Effector memory CD8-positive, alpha-beta T cell (primary cell): ENCODE measurements around the gene MAPK4.
"Not testable (repeated sequence)": the region's sequence is repeated elsewhere in the genome, so short reads cannot be mapped to it uniquely, and the experiment has no call there.

ENCODE experiments used
- ATAC-seq: fragments of 150-1000 bp; cut with Tn5 transposase; replicated peaks from 2 replicates; pipeline ENCODE4 v1.10.0; 2021; ENCODE audit warnings: mild to moderate bottlenecking, moderate library complexity
- DNase-seq, 3 experiments: peaks; one replicate each; pipeline ENCODE4 v3.0.0; 2021
- H3K27ac Mint-ChIP-seq, 2 donors: one replicate each; pipeline ENCODE4 v1.8.0; 2022; ENCODE audit warnings: mild to moderate bottlenecking in 2 of 2, mixed read lengths in 2 of 2, moderate library complexity in 2 of 2
- H3K27me3 Mint-ChIP-seq, 2 donors: one replicate each; pipeline ENCODE4 v1.8.0; 2022; ENCODE audit warnings: mixed read lengths in 2 of 2
- H3K36me3 Mint-ChIP-seq: one replicate; pipeline ENCODE4 v1.8.0; 2022; ENCODE audit warnings: mild to moderate bottlenecking, moderate library complexity, mixed read lengths; ENCODE audit not compliant: insufficient read depth
- H3K4me1 Mint-ChIP-seq, 2 donors: one replicate each; pipeline ENCODE4 v1.8.0; 2022; ENCODE audit warnings: low read depth in 2 of 2, mixed read lengths in 2 of 2
- H3K4me3 Mint-ChIP-seq, 2 donors: one replicate each; pipeline ENCODE4 v1.8.0; 2022; ENCODE audit warnings: mild to moderate bottlenecking in 2 of 2, mixed read lengths in 2 of 2, moderate library complexity in 2 of 2
- H3K9me3 Mint-ChIP-seq, 2 donors: one replicate each; pipeline ENCODE4 v1.8.0; 2022; ENCODE audit warnings: mixed read lengths in 2 of 2

The MAPK4 gene

DNA sequence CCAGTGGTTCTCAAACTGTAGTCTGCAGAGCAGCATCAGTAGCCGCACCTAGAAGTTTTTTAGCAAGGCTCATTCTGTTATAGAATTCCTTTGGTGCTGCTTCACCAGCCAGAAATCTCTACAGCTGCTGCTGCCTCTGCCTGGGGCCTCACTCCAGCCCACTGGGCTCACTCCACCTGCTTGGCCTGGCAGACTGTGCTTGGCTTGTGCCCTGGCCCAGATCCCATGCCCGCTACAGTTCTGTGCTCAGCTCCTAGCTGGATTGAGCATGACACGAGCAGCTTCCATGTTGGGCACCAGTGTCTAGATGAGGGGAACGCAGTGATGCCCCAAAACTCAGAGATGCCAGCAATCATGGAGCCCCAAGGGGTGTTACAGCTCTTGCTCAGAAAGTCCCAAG lies 22.6 kb downstream of the MAPK4 start:
- H3K36me3 Mint-ChIP-seq, result no peaks in the 10 kb centered on the region
- no peak overlapping the region for H3K27ac Mint-ChIP-seq
- no peaks in the 10 kb centered on the region for H3K4me1 Mint-ChIP-seq
- ATAC-seq (no peak), DNase-seq (no peak)
- no peak overlapping the region for H3K4me3 Mint-ChIP-seq
- peaks cover 0 to 2% of the 10 kb centered on the region in 2 donors for H3K9me3 Mint-ChIP-seq
- peaks cover 15 to 42% of the 10 kb centered on the region in 2 donors for H3K27me3 Mint-ChIP-seq

DNA sequence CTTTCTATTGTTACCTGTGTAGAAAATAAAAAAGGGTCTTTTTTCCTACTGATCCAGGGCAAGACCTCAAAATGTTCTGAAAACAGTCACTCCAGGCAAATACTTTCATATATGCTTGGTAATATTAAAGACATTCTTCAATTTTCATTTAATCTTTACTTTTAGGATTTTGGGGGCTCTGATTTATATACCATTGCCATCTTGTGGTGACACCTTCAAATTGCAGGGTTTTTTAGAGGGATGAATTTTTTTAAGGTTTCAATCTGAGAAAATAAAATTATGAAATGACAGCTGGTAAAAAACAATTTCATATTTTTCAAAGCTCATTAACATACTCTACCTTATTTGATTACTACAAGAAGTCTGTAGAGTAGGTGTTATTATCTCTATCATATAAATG lies 26.8 kb downstream of the MAPK4 start:
- Mint-ChIP-seq H3K27me3 (peaks cover 9 to 15% of the 10 kb centered on the region in 2 donors), H3K36me3 (no peaks in the 10 kb centered on the region), H3K27ac (no peak overlapping the region), H3K4me3 (no peak overlapping the region), H3K4me1 (no peaks in the 10 kb centered on the region), H3K9me3 (no peaks in the 10 kb centered on the region)
- no peak for ATAC-seq
- DNase-seq, result no peak

DNA sequence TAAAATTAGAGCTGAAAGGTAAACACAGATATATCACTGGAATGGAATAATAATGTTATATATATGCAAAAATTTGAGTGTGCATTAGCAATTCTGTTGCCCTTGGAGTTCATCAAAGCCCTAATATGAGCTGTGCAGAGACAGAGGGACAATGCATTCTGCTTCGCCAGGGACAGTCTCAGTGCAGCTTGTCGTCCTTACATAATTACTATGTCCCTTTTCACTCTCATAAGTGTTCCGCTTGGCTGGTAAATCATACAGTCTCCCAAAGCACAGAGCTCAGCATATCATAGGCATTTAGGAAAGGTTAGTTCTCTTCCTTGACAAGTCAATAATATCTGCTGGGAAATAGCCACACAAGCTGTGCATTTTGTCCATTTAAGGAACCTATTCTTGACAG lies 30.7 kb downstream of the MAPK4 start:
- no peak for DNase-seq
- Mint-ChIP-seq H3K4me3 (no peak overlapping the region), H3K36me3 (no peaks in the 10 kb centered on the region), H3K27me3 (peaks cover 3 to 17% of the 10 kb centered on the region in 2 donors), H3K4me1 (no peaks in the 10 kb centered on the region), H3K9me3 (peaks cover 0 to 1% of the 10 kb centered on the region in 2 donors), H3K27ac (no peak overlapping the region)
- no peak for ATAC-seq

DNA sequence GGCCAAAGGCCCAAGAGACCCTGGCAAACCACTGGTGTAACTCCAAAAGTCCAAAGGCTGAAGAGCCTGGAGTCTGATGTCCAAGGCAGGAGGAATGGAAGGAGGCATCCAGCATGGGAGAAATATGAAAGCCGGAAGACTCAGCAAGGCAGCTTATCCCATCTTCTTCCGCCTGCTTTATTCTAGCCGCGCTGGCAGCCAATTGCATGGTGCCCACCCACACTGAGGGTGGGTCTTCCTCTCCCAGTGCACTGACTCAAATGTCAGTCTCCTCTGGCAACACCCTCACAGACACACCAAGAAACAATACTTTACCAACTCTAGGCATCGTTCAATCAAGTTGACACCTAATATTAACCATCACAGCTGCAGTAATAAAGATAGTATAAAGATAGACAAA lies 34.1 kb downstream of the MAPK4 start:
- no peak overlapping the region for H3K4me3 Mint-ChIP-seq
- peaks cover 0 to 1% of the 10 kb centered on the region in 2 donors for H3K9me3 Mint-ChIP-seq
- H3K27me3 Mint-ChIP-seq, result peaks cover 7 to 24% of the 10 kb centered on the region in 2 donors
- DNase-seq, result no peak
- no peak for ATAC-seq
- H3K36me3 Mint-ChIP-seq, result no peaks in the 10 kb centered on the region
- no peaks in the 10 kb centered on the region for H3K4me1 Mint-ChIP-seq
- no peak overlapping the region for H3K27ac Mint-ChIP-seq

DNA sequence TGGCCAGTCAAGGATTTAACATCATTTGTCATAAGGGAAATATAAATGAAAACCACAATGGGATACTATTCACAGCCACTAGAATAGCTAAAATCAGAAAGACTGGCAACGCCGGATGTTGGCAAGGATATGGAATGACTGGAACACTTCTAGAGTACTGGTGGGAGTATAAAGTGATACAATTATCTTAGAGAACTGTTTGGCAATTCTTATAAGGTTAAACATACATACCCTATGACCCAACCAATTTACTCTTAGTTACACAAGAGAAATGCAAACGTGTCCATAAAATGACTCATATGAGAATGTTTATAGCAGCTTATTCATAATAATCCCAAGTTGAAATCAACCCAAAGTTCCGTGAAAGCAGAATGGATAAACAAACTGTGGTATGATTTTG lies 35.1 kb downstream of the MAPK4 start:
- H3K4me1 Mint-ChIP-seq, result no peaks in the 10 kb centered on the region

DNA sequence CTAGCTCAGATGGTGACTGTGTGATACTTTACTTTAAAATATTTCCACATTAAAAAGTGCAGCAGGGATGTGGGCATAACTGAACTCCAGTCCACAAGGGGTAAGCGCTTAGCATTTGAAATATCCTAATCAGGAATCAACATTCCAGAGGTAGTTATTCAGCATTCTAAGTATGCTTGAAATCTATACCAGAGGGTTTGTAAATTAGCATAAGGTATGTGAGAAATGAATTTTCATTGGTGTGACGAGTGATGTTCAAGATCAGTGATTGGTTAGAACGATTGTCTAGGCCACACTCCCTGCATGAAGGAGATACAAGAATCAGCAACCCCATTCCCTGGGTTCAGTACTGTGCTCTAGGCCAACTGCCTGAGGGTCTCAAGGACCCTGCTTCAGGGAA lies 42.6 kb downstream of the MAPK4 start:
- peaks cover 0 to 6% of the 10 kb centered on the region in 2 donors for H3K9me3 Mint-ChIP-seq
- no peak overlapping the region for H3K4me3 Mint-ChIP-seq
- no peaks in the 10 kb centered on the region for H3K36me3 Mint-ChIP-seq
- H3K27ac Mint-ChIP-seq, result no peak overlapping the region
- H3K4me1 Mint-ChIP-seq, result no peaks in the 10 kb centered on the region
- DNase-seq, result no peak
- no peak for ATAC-seq
- H3K27me3 Mint-ChIP-seq, result peaks cover 18 to 49% of the 10 kb centered on the region in 2 donors

More for the DNA sequence above, 35.1 kb downstream of the MAPK4 start:
- DNase-seq (no peak), ATAC-seq (no peak)
- Mint-ChIP-seq H3K27ac (no peak overlapping the region), H3K36me3 (no peaks in the 10 kb centered on the region), H3K4me3 (no peak overlapping the region), H3K9me3 (peaks cover 0 to 1% of the 10 kb centered on the region in 2 donors), H3K27me3 (peaks cover 7 to 25% of the 10 kb centered on the region in 2 donors)

DNA sequence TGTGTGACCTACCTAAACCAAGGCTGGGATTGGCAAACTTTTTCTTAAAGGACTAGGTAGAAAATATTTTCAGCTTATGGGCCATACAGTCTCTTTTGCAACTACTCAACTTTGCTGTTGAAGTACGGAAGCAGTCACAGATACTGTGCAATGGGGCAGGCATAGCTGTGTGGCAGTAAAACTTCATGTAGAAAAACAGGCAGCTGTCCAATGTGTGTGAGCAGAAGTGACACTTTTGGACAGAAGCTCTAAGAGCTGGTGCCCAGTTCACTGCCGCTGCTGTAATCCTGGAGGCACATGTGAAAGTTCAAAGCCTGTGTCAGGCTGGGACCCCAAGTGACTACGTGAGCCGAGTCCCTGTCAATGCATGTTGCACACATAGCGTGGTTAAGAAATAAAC lies 46.7 kb downstream of the MAPK4 start:
- H3K4me3 Mint-ChIP-seq, result no peak overlapping the region
- H3K4me1 Mint-ChIP-seq, result no peaks in the 10 kb centered on the region
- peaks cover 0 to 6% of the 10 kb centered on the region in 2 donors for H3K9me3 Mint-ChIP-seq
- ATAC-seq (no peak), DNase-seq (no peak)
- no peak overlapping the region for H3K27ac Mint-ChIP-seq
- peaks cover 15 to 45% of the 10 kb centered on the region in 2 donors for H3K27me3 Mint-ChIP-seq
- H3K36me3 Mint-ChIP-seq, result no peaks in the 10 kb centered on the region

DNA sequence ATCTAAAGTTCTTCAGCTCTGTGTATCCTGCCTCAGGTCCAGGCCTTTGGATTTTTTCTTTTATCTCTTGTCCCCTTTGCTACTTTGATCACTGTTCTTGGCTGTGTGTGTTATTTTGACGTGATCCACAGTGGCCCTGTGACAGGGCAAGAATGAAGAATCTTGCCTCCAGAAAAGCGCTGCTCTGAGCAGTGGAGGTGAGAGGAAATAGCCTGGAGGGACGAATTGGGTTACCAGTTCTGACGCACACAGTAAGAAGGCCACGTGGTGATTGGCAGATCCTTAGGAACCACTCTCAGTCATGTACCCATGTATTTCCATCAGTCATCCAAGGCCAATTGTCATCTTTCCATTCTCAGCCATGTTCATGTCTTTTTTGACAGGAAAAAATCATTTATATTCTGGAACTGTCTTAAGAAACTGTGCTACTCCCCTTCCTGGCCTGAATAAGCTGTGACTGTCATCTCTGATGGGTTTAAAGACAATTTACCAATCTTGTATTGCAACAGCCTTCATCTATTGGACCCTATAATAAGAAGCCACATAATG lies 47.6 kb downstream of the MAPK4 start:
- H3K27me3 Mint-ChIP-seq, result peaks cover 12 to 43% of the 10 kb centered on the region in 2 donors
- DNase-seq (no peak), ATAC-seq (no peak)
- no peaks in the 10 kb centered on the region for H3K4me1 Mint-ChIP-seq
- H3K9me3 Mint-ChIP-seq, result peaks cover 2 to 6% of the 10 kb centered on the region in 2 donors
- H3K27ac Mint-ChIP-seq, result no peak overlapping the region
- no peaks in the 10 kb centered on the region for H3K36me3 Mint-ChIP-seq
- no peak overlapping the region for H3K4me3 Mint-ChIP-seq

DNA sequence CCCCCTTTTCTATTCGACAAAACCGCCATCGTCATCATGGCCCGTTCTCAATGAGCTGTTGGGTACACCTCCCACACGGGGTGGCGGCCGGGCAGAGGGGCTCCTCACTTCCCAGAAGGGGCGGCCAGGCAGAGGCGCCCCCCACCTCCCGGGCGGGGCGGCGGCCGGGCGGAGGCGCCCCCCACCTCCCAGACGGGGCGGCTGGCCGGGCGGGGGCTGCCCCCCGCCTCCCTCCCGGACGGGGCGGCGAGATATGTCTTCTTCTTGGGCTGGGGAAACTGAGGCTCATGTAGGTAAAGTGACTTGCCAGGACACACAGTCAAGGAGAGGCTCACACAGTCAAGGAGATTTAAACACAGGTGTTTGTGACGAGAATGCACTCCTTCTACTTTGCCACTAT lies 49.3 kb downstream of the MAPK4 start:
- not testable (repeated sequence) for DNase-seq, ATAC-seq, H3K27ac Mint-ChIP-seq, H3K4me1 Mint-ChIP-seq, H3K4me3 Mint-ChIP-seq, H3K9me3 Mint-ChIP-seq, H3K36me3 Mint-ChIP-seq
- H3K27me3 Mint-ChIP-seq, result peaks cover 12 to 34% of the 10 kb centered on the region in 2 donors

DNA sequence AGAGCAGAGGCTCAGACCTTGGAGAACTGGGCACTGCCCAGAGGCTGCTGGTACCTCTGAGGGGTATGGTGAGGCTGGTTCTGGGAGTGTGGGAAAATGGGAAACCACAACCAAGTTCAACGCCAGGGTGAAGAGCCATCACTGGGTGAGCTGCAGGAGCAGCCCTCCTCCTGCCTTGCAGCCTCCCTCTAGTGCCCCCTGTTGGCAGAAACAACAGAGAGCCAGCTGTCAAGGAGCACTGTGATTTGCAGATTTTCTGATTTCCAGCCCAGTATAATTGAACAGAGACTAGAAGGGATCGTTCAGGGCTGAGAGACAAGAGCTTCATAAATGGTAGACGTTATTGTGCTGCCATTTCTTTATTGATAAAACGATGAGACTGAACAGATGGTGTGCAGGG lies 50.5 kb downstream of the MAPK4 start:
- ATAC-seq (no peak), DNase-seq (no peak)
- Mint-ChIP-seq H3K36me3 (no peaks in the 10 kb centered on the region), H3K4me3 (no peak overlapping the region), H3K27me3 (peaks cover 12 to 29% of the 10 kb centered on the region in 2 donors), H3K4me1 (no peaks in the 10 kb centered on the region), H3K9me3 (peaks cover 0 to 2% of the 10 kb centered on the region in 2 donors), H3K27ac (no peak overlapping the region)

DNA sequence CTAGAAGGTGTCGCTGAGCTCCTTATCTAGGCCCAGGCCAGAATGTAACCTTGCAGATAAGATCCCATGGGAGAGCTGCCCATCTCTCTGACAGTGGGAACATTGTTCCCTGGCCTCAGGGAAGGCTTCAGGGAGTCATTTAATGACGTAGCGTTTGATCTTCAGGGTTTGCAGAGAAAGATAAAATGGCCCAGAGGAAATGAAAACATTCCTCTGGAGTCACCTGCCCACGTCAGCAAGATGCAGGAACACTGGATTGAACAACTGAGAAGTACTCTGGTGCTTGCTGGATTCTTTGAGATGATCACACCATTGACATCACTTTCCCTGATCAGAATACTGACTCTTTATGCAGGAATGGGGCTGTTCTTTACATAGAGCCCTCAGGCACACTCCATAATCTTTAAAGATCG lies 51.6 kb downstream of the MAPK4 start:
- Mint-ChIP-seq H3K4me1 (no peaks in the 10 kb centered on the region), H3K36me3 (no peaks in the 10 kb centered on the region), H3K9me3 (peaks cover 0 to 2% of the 10 kb centered on the region in 2 donors), H3K4me3 (no peak overlapping the region), H3K27ac (no peak overlapping the region), H3K27me3 (peaks cover 6 to 32% of the 10 kb centered on the region in 2 donors)
- DNase-seq (no peak), ATAC-seq (no peak)

DNA sequence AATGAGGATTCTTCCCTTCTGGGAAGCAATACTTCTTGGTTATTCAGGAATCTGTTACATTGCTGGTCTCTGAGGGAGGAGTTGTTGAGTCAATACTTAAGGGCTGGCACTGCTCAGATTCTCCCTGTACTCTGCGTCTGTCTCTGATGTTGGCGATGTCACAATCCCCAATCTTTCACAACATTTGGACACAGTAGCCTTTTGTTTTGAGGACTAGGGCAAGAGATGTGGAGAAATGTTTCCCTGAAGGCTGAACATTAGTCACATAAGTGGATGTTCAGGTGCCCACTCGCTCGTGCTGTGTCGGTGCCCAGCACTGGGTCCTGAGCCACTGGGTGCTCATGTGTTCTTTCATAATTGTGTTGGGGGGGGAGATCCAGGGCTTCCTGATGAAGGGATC lies 55.0 kb downstream of the MAPK4 start:
- Mint-ChIP-seq H3K4me3 (no peak overlapping the region), H3K9me3 (peaks cover 0 to 2% of the 10 kb centered on the region in 2 donors), H3K27ac (no peak overlapping the region), H3K36me3 (no peaks in the 10 kb centered on the region), H3K27me3 (peaks cover 6 to 43% of the 10 kb centered on the region in 2 donors), H3K4me1 (no peaks in the 10 kb centered on the region)
- DNase-seq (no peak), ATAC-seq (no peak)

DNA sequence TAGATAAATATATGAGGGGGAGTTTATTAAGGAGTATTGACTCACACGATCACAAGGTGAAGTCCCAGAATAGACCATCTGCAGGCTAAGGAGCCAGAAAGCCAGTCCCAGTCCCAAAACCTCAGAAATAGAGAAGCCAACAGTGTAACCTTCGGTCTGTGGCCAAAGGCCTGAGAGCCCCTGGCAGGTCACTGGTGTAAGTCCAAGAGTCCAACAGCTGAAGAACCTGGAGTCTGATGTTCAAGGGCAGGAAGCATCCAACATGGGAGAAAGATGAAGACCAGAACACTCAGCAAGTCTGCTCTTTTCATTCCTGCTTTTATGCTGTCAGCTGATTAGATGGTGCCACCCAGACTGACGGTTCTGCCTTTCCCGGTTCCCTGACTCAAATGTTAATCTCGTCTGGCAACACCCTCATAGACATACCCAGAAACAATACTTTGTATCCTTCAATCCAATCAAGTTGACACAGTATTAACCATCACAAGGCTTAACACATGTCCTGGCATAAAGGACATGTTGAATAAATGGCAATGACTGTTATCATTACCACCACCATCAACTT lies 56.7 kb downstream of the MAPK4 start:
- no peaks in the 10 kb centered on the region for H3K36me3 Mint-ChIP-seq
- no peak overlapping the region for H3K27ac Mint-ChIP-seq

DNA sequence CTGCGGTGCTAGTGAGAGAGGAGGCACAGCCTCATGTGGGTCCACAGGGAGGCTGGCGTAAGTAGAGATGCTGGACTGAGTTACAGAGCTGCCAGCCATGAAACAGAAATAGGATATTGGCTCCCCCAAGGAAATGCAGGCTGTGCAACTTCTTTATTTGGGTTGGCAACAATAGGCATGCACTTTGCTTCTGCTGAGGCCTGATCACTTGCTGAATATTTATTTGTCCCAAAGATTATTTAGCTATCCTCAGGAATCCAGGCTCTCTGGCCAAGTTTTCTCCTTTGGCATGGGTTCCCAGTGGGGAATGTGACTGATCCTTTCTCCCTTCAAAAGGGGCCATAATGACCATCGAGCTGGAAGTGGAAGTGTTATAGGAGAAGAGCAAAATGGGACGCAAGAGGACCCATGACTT lies 60.0 kb downstream of the MAPK4 start:
- Mint-ChIP-seq H3K27me3 (peaks cover 6 to 61% of the 10 kb centered on the region in 2 donors), H3K9me3 (no peaks in the 10 kb centered on the region), H3K27ac (no peak overlapping the region), H3K4me3 (no peak overlapping the region), H3K36me3 (no peaks in the 10 kb centered on the region), H3K4me1 (no peaks in the 10 kb centered on the region)
- DNase-seq, result no peak
- ATAC-seq, result no peak

More for the DNA sequence above, 56.7 kb downstream of the MAPK4 start:
- peaks cover 0 to 2% of the 10 kb centered on the region in 2 donors for H3K9me3 Mint-ChIP-seq
- H3K4me3 Mint-ChIP-seq, result no peak overlapping the region
- peaks cover 6 to 44% of the 10 kb centered on the region in 2 donors for H3K27me3 Mint-ChIP-seq
- no peaks in the 10 kb centered on the region for H3K4me1 Mint-ChIP-seq
- no peak for ATAC-seq
- DNase-seq, result no peak
